ENCODE results near the gene HKDC1.

- TF ChIP-seq CTCF (IDR thresholded peaks at IDR 0.05; ENCODE audit: low read depth, low read length, missing input control) = no peak
- no peak for TF ChIP-seq RAD21 (IDR thresholded peaks at IDR 0.05)
- TF ChIP-seq YY1 (IDR thresholded peaks at IDR 0.05) = no peak
- no peak for TF ChIP-seq SP1 (IDR thresholded peaks at IDR 0.05)
- TF ChIP-seq ZBTB33 (IDR thresholded peaks at IDR 0.05) = no peak
- no peak for TF ChIP-seq EGR1 (IDR thresholded peaks at IDR 0.05; ENCODE audit: low read depth in 2 of 2)
Observed at GRCh38 chr10:69225681-69226080, 5.5 kb downstream of the HKDC1 start.
